ENCODE data around the gene CD40LG.

CD40LG gene

DNA sequence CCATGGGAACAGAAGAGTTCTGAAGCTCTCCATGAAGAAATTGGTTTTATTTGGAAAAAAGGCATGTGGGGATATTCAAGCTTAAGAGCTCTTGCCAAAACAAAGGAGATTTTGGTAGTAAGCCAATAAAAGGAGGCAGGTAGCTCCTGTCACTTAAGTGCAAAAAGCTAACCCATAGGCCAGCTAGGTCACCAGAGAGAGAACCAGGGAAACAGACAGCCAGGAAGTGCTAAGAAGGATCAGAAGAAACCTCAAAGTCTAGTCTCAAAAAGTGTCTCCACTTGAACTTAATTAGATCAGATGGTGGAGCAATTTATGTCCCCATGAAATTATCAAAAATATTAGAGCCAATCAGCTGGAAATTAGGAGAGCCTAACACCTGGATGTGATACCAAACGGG lies 49.2 kb downstream of the CD40LG start:
- no peak for DNase-seq (ENCODE audit: low spot score)

DNA sequence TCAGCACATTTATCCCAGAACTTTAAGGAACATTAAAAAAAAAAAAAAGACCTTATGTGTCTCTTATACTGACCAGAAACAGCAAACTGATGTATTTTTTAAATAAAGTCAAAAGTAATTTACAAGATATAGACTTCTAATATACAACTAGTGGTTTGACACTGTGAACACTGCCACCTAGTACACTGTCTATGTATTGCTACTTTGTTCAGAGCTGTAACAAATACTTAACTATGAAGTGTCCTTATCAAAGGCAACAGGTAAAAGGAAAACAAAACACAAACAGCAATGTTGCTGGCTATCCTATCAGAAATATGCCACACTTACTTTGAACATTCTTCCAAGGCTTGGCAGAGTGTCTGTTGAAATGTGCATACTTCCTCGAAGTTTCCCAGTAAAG lies 60.4 kb downstream of the CD40LG start:
- DNase-seq (ENCODE audit: low spot score): no peak

Measured in HuH-7 (cell line).